ENCODE results near the gene EHD1.

DNA sequence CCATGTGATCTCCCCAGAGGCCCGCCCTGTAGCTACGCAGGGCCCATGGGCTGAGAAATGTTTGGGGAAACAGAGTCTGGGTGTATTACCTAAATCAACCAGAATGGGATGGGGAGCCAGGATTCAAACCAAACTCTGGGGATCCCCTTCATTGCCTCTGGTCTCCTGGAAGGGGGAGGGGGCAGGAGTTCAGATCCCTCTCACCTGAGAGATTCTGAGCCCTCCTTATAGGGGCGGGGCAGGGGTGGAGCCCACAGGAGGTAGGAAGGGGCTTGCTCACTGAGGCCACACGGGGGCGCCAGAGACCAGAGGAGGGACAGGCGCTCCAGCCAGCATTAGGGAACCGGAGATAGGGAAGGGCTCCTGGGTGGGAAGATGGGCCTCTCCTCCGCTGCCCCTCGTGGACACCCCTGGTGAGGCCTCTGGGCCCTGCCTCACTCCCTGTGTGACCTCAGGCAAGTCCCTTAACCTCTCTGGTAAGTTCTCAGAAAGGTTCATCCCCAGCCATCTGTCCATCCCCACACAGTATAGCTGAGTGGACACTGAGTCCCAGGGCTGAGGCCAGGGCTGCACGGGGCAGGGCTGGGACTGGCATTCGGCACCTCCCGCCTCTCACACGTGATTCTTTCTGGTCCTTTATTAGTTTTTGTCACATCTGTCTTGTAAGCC lies 31.3 kb downstream of the EHD1 start:
- TF ChIP-seq CTCF (IDR thresholded peaks at IDR 0.05), result peak; percentile 97
- no peak for TF ChIP-seq POLR2AphosphoS5 (IDR thresholded peaks at IDR 0.05)
